ENCODE data around the gene CAPN1.
A peak's percentile ranks its signal among the peaks of the same experiment; 100 is the strongest.
"Not testable (repeated sequence)": the region's sequence is repeated elsewhere in the genome, so short reads cannot be mapped to it uniquely, and the experiment has no call there.

CAPN1 gene

GRCh38 chr11:65166893-65167292 lies 14.8 kb upstream of the CAPN1 start:
- Histone ChIP-seq H3K27me3 (ENCODE audit: control insufficient read depth, insufficient read depth, low read length) (no peaks in the 10 kb centered on the region), H3K36me3 (ENCODE audit: control insufficient read depth, insufficient read depth, low read length) (no peaks in the 10 kb centered on the region), H3K27ac (ENCODE audit: low read depth, low read length) (no peak overlapping the region), H3K4me3 (ENCODE audit: low read length) (no peak overlapping the region), H3K9ac (ENCODE audit: low read length) (no peak overlapping the region), H3K4me1 (ENCODE audit: control insufficient read depth, insufficient read depth, low read length) (no peaks in the 10 kb centered on the region)

GRCh38 chr11:65167656-65168055 lies 14.1 kb upstream of the CAPN1 start:
- H3K4me3 ChIP-seq (ENCODE audit: low read length), result no peak overlapping the region
- no peaks in the 10 kb centered on the region for H3K36me3 ChIP-seq (ENCODE audit: control insufficient read depth, insufficient read depth, low read length)

GRCh38 chr11:65169164-65169641 lies 12.5 kb upstream of the CAPN1 start:
- Histone ChIP-seq H3K36me3 (ENCODE audit: control insufficient read depth, insufficient read depth, low read length) (no peaks in the 10 kb centered on the region), H3K27me3 (ENCODE audit: control insufficient read depth, insufficient read depth, low read length) (no peaks in the 10 kb centered on the region), H3K9ac (ENCODE audit: low read length) (no peak overlapping the region), H3K4me1 (ENCODE audit: control insufficient read depth, insufficient read depth, low read length) (no peaks in the 10 kb centered on the region), H3K4me3 (ENCODE audit: low read length) (no peak overlapping the region), H3K27ac (ENCODE audit: low read depth, low read length) (no peak overlapping the region)

More at GRCh38 chr11:65167656-65168055, 14.1 kb upstream of the CAPN1 start:
- H3K4me1 ChIP-seq (ENCODE audit: control insufficient read depth, insufficient read depth, low read length), result no peaks in the 10 kb centered on the region
- no peaks in the 10 kb centered on the region for H3K27me3 ChIP-seq (ENCODE audit: control insufficient read depth, insufficient read depth, low read length)
- H3K27ac ChIP-seq (ENCODE audit: low read depth, low read length), result no peak overlapping the region
- H3K9ac ChIP-seq (ENCODE audit: low read length), result no peak overlapping the region

GRCh38 chr11:65170058-65170534 lies 11.6 kb upstream of the CAPN1 start, which contains the start of gene SPDYC:
Gene SPDYC, plus strand, starts transcription at chr11:65170233. Its CDS starts 1,125 bp downstream, at chr11:65171358.
- no peak within 1 kb of the TSS for H3K9ac ChIP-seq (ENCODE audit: low read length)

GRCh38 chr11:65172600-65172999 lies 9.1 kb upstream of the CAPN1 start:
- H3K36me3 ChIP-seq (ENCODE audit: control insufficient read depth, insufficient read depth, low read length), result no peaks in the 10 kb centered on the region
- H3K9ac ChIP-seq (ENCODE audit: low read length), result no peak overlapping the region
- H3K4me3 ChIP-seq (ENCODE audit: low read length), result no peak overlapping the region
- no peaks in the 10 kb centered on the region for H3K27me3 ChIP-seq (ENCODE audit: control insufficient read depth, insufficient read depth, low read length)
- H3K27ac ChIP-seq (ENCODE audit: low read depth, low read length), result no peak overlapping the region
- H3K4me1 ChIP-seq (ENCODE audit: control insufficient read depth, insufficient read depth, low read length), result no peaks in the 10 kb centered on the region

More at GRCh38 chr11:65170058-65170534, 11.6 kb upstream of the CAPN1 start, which contains the start of gene SPDYC:
- H3K4me3 ChIP-seq (ENCODE audit: low read length), result no peak within 1 kb of the TSS
- no peaks in the 10 kb centered on the region for H3K27me3 ChIP-seq (ENCODE audit: control insufficient read depth, insufficient read depth, low read length)
- H3K4me1 ChIP-seq (ENCODE audit: control insufficient read depth, insufficient read depth, low read length), result no peaks in the 10 kb centered on the region
- no peak within 1 kb of the TSS for H3K27ac ChIP-seq (ENCODE audit: low read depth, low read length)
- H3K36me3 ChIP-seq (ENCODE audit: control insufficient read depth, insufficient read depth, low read length), result no peaks in the 10 kb centered on the region

- not testable (repeated sequence) for H3K27ac ChIP-seq (ENCODE audit: low read depth, low read length); H3K36me3 ChIP-seq (ENCODE audit: control insufficient read depth, insufficient read depth, low read length); H3K4me3 ChIP-seq (ENCODE audit: low read length); H3K9ac ChIP-seq (ENCODE audit: low read length); H3K4me1 ChIP-seq (ENCODE audit: control insufficient read depth, insufficient read depth, low read length); H3K27me3 ChIP-seq (ENCODE audit: control insufficient read depth, insufficient read depth, low read length)
Observed at GRCh38 chr11:65174571-65175010, 7.1 kb upstream of the CAPN1 start.

- Histone ChIP-seq H3K4me1 (ENCODE audit: control insufficient read depth, insufficient read depth, low read length) (no peaks in the 10 kb centered on the region), H3K36me3 (ENCODE audit: control insufficient read depth, insufficient read depth, low read length) (peaks cover 8% of the 10 kb centered on the region), H3K9ac (ENCODE audit: low read length) (peak overlapping the region; percentile 22), H3K27me3 (ENCODE audit: control insufficient read depth, insufficient read depth, low read length) (no peaks in the 10 kb centered on the region), H3K27ac (ENCODE audit: low read depth, low read length) (peak overlapping the region; percentile 85), H3K4me3 (ENCODE audit: low read length) (peak overlapping the region; percentile 63)
Observed at GRCh38 chr11:65180877-65181568, 705 bp upstream of the CAPN1 start.

- peak overlapping the region; percentile 85 for H3K27ac ChIP-seq (ENCODE audit: low read depth, low read length)
- H3K9ac ChIP-seq (ENCODE audit: low read length), result peak overlapping the region; percentile 96
- peak overlapping the region; percentile 81 for H3K4me3 ChIP-seq (ENCODE audit: low read length)
- no peaks in the 10 kb centered on the region for H3K27me3 ChIP-seq (ENCODE audit: control insufficient read depth, insufficient read depth, low read length)
- H3K36me3 ChIP-seq (ENCODE audit: control insufficient read depth, insufficient read depth, low read length), result peaks cover 19% of the 10 kb centered on the region
- H3K4me1 ChIP-seq (ENCODE audit: control insufficient read depth, insufficient read depth, low read length), result no peaks in the 10 kb centered on the region
Observed at GRCh38 chr11:65182258-65183170, 786 bp downstream of the CAPN1 start.

GRCh38 chr11:65183201-65183891 lies 1.6 kb downstream of the CAPN1 start:
- H3K27ac ChIP-seq (ENCODE audit: low read depth, low read length), result no peak overlapping the region
- H3K9ac ChIP-seq (ENCODE audit: low read length), result no peak overlapping the region
- peaks cover 25% of the 10 kb centered on the region for H3K36me3 ChIP-seq (ENCODE audit: control insufficient read depth, insufficient read depth, low read length)
- no peak overlapping the region for H3K4me3 ChIP-seq (ENCODE audit: low read length)
- H3K27me3 ChIP-seq (ENCODE audit: control insufficient read depth, insufficient read depth, low read length), result no peaks in the 10 kb centered on the region
- no peaks in the 10 kb centered on the region for H3K4me1 ChIP-seq (ENCODE audit: control insufficient read depth, insufficient read depth, low read length)

- Histone ChIP-seq H3K9ac (ENCODE audit: low read length) (no peak overlapping the region), H3K27me3 (ENCODE audit: control insufficient read depth, insufficient read depth, low read length) (no peaks in the 10 kb centered on the region), H3K27ac (ENCODE audit: low read depth, low read length) (no peak overlapping the region), H3K4me1 (ENCODE audit: control insufficient read depth, insufficient read depth, low read length) (no peaks in the 10 kb centered on the region), H3K36me3 (ENCODE audit: control insufficient read depth, insufficient read depth, low read length) (peaks cover 31% of the 10 kb centered on the region), H3K4me3 (ENCODE audit: low read length) (no peak overlapping the region)
Observed at GRCh38 chr11:65184146-65184545, 2.4 kb downstream of the CAPN1 start.

GRCh38 chr11:65185171-65185570 lies 3.4 kb downstream of the CAPN1 start:
- H3K36me3 ChIP-seq (ENCODE audit: control insufficient read depth, insufficient read depth, low read length), result peaks cover 42% of the 10 kb centered on the region
- H3K27me3 ChIP-seq (ENCODE audit: control insufficient read depth, insufficient read depth, low read length), result no peaks in the 10 kb centered on the region
- no peak overlapping the region for H3K4me3 ChIP-seq (ENCODE audit: low read length)
- H3K9ac ChIP-seq (ENCODE audit: low read length), result no peak overlapping the region
- H3K4me1 ChIP-seq (ENCODE audit: control insufficient read depth, insufficient read depth, low read length), result no peaks in the 10 kb centered on the region
- no peak overlapping the region for H3K27ac ChIP-seq (ENCODE audit: low read depth, low read length)

GRCh38 chr11:65185869-65186341 lies 4.2 kb downstream of the CAPN1 start:
- Histone ChIP-seq H3K4me1 (ENCODE audit: control insufficient read depth, insufficient read depth, low read length) (no peaks in the 10 kb centered on the region), H3K9ac (ENCODE audit: low read length) (no peak overlapping the region), H3K36me3 (ENCODE audit: control insufficient read depth, insufficient read depth, low read length) (peaks cover 45% of the 10 kb centered on the region), H3K27me3 (ENCODE audit: control insufficient read depth, insufficient read depth, low read length) (no peaks in the 10 kb centered on the region), H3K27ac (ENCODE audit: low read depth, low read length) (no peak overlapping the region), H3K4me3 (ENCODE audit: low read length) (no peak overlapping the region)

Data from rectal smooth muscle tissue (tissue), 1 donor.